Caco-2 (cell line): ENCODE data around the gene SYT7. TPM values are rescaled to one million over a fixed set of nuclear protein-coding genes. Genes with fewer than 3 reads are reported as not detected.

Source experiments
- BruUV-seq: library from RNA; stranded (reverse); fragments of 400-500 nt; replicated peaks from 2 replicates; lab custom pipeline; 2021; lab: Mats Ljungman, UMichigan
- CTCF ChIA-PET: fragments of 300-600 bp; sonication (Branson Sonifier 250); formaldehyde crosslinking; loops from one replicate; lab custom pipeline; 2022; ENCODE audit warnings: antibody characterized with exemption; lab: Charles Lee
- POLR2A ChIA-PET: fragments of 300-600 bp; sonication (Branson Sonifier 250); formaldehyde crosslinking; loops from one replicate; lab custom pipeline; 2022; ENCODE audit warnings: antibody characterized with exemption; lab: Charles Lee
- DNase-seq, 2 experiments: peaks; one replicate each; pipeline versions ENCODE4 v3.0.0 to v3.0.0-alpha.2; 2020 to 2022
- H3K27me3 ChIP-seq: replicated peaks from 2 replicates; pipeline ENCODE4 v1.6.0; 2011; ENCODE audit warnings: low read length; ENCODE audit not compliant: control insufficient read depth, insufficient read depth
- H3K36me3 ChIP-seq: 2 replicates; pipeline ENCODE4 v1.5.1; 2011; ENCODE audit warnings: low read length; ENCODE audit not compliant: control insufficient read depth, insufficient read depth
- H3K4me1 ChIP-seq: fragments of 250-450 bp; sonication (Bioruptor Pico); 2 replicates; pipeline ENCODE4 v1.5.1; 2020; ENCODE audit warnings: mild to moderate bottlenecking
- H3K4me3 ChIP-seq: 2 replicates; pipeline ENCODE4 v1.5.1; 2011; ENCODE audit warnings: low read depth, mild to moderate bottlenecking, control low read depth, low read length
- H3K9me3 ChIP-seq: fragments of 250-450 bp; sonication (Bioruptor Pico); 2 replicates; pipeline ENCODE4 v1.5.1; 2020; ENCODE audit warnings: mild to moderate bottlenecking, moderate library complexity
- H3K27ac Mint-ChIP-seq: one replicate; pipeline ENCODE4 v1.8.0; 2022; ENCODE audit warnings: mixed read lengths; ENCODE audit not compliant: unreplicated experiment
- H3K27me3 Mint-ChIP-seq: one replicate; pipeline ENCODE4 v1.8.0; 2022; ENCODE audit warnings: mixed read lengths; ENCODE audit not compliant: insufficient read depth, unreplicated experiment
- H3K36me3 Mint-ChIP-seq: one replicate; pipeline ENCODE4 v1.8.0; 2022; ENCODE audit warnings: mild to moderate bottlenecking, mixed read lengths; ENCODE audit not compliant: insufficient read depth, unreplicated experiment
- H3K4me1 Mint-ChIP-seq: one replicate; pipeline ENCODE4 v1.8.0; 2022; ENCODE audit warnings: low read depth, mixed read lengths; ENCODE audit not compliant: unreplicated experiment
- H3K4me3 Mint-ChIP-seq: one replicate; pipeline ENCODE4 v1.8.0; 2022; ENCODE audit warnings: mild to moderate bottlenecking, moderate library complexity, mixed read lengths; ENCODE audit not compliant: unreplicated experiment
- H3K9me3 Mint-ChIP-seq: one replicate; pipeline ENCODE4 v1.8.0; 2022; ENCODE audit warnings: mixed read lengths; ENCODE audit not compliant: unreplicated experiment
- intact Hi-C: fragments of 100-400 bp; cut with micrococcal nuclease; formaldehyde crosslinking; loops from one replicate; pipeline ENCODE4 v1.10.0; 2022; ENCODE audit not compliant: unreplicated experiment
- total RNA-seq: library from RNA; stranded (reverse); gene quantifications from 2 replicates; pipeline ENCODE4 v1.2.3, GENCODE V29; 2022
- TF ChIP-seq, protein P1 (sequence below), 2 experiments: fragments of 200-600 bp in 1 of 2; IDR thresholded peaks; 1 replicate in 1 of 2; 2 replicates in 1 of 2; pipeline versions ENCODE4 v1.5.1 to v1.8.0; 2011 to 2022; ENCODE audit warnings: antibody characterized with exemption in 1 of 2, control low read depth in 1 of 2, inconsistent platforms in 1 of 2, low read depth in 1 of 2, low read length in 1 of 2, mild to moderate bottlenecking in 1 of 2, moderate library complexity in 1 of 2; ENCODE audit not compliant: insufficient read depth in 1 of 2, severe bottlenecking in 1 of 2, unreplicated experiment in 1 of 2

The SYT7 gene
- total RNA-seq, 1 experiment from 2014 or later: 33.5 TPM

GRCh38 chr11:61484541-61484940 is 96.3 kb downstream of the SYT7 start:
- Mint-ChIP-seq H3K27me3 (no peaks in the 10 kb centered on the region), H3K36me3 (no peaks in the 10 kb centered on the region), H3K27ac (no peak overlapping the region), H3K4me3 (no peak overlapping the region), H3K4me1 (peaks cover 23% of the 10 kb centered on the region), H3K9me3 (no peaks in the 10 kb centered on the region)
- Histone ChIP-seq H3K4me3 (no peak overlapping the region), H3K9me3 (no peaks in the 10 kb centered on the region), H3K27me3 (no peaks in the 10 kb centered on the region), H3K4me1 (peaks cover 12% of the 10 kb centered on the region), H3K36me3 (no peaks in the 10 kb centered on the region)
- intact Hi-C loops: no loop called here
- ChIA-PET CTCF (interaction anchor here (1.1 kb wide), 1 partner anchor 25 kb away, joined by 3 read pairs; the partner anchor contains the start of gene LRRC10B), POLR2A (no interaction called here)
- BruUV-seq: no TSS peak
- no peak for DNase-seq
- TF ChIP-seq, protein P1, sequence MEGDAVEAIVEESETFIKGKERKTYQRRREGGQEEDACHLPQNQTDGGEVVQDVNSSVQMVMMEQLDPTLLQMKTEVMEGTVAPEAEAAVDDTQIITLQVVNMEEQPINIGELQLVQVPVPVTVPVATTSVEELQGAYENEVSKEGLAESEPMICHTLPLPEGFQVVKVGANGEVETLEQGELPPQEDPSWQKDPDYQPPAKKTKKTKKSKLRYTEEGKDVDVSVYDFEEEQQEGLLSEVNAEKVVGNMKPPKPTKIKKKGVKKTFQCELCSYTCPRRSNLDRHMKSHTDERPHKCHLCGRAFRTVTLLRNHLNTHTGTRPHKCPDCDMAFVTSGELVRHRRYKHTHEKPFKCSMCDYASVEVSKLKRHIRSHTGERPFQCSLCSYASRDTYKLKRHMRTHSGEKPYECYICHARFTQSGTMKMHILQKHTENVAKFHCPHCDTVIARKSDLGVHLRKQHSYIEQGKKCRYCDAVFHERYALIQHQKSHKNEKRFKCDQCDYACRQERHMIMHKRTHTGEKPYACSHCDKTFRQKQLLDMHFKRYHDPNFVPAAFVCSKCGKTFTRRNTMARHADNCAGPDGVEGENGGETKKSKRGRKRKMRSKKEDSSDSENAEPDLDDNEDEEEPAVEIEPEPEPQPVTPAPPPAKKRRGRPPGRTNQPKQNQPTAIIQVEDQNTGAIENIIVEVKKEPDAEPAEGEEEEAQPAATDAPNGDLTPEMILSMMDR (IDR thresholded peaks at IDR 0.05; ENCODE audit: insufficient read depth in 1 of 2, low read depth in 1 of 2, low read length in 1 of 2, severe bottlenecking in 1 of 2, unreplicated experiment in 1 of 2): no peak

DNA sequence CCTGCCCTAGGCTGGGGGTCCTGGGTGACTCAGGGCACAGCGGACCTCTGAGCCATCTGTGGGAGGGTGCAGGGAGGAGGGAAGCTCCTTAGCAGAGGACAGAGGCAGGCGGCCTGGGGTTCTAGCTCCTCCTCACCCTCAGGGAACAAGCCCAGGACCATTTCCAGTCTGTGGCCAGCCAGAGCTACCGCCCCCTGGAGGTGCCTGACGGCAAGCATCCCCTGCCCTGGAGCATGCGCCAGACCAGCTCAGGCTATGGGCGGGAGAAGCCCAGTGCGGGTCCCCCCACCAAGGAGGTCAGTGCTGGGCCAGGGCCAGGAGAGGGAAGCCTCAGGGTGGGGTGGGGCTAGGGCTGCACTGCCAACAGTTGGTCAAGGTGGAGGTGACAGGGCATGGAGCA is 98.4 kb downstream of the SYT7 start:
- no TSS peak for BruUV-seq
- Histone ChIP-seq H3K4me3 (no peak overlapping the region), H3K9me3 (no peaks in the 10 kb centered on the region), H3K4me1 (peaks cover 6% of the 10 kb centered on the region), H3K27me3 (no peaks in the 10 kb centered on the region), H3K36me3 (no peaks in the 10 kb centered on the region)
- ChIA-PET CTCF (interaction anchor here (0.6 to 1.3 kb wide), 4 partner anchors 27 to 156 kb away, joined by 3 to 4 read pairs (median 3); no protein-coding TSS in a partner anchor), POLR2A (interaction anchor here (0.5 kb wide), 1 partner anchor 91 kb away, joined by 5 read pairs; no protein-coding TSS in a partner anchor)
- H3K27me3 Mint-ChIP-seq: no peaks in the 10 kb centered on the region
- TF ChIP-seq, protein P1 (IDR thresholded peaks at IDR 0.05; ENCODE audit: insufficient read depth in 1 of 2, low read depth in 1 of 2, low read length in 1 of 2, severe bottlenecking in 1 of 2, unreplicated experiment in 1 of 2): peak; percentile 49 to 55
- no peak overlapping the region for H3K4me3 Mint-ChIP-seq
- intact Hi-C loops: no loop called here
- no peaks in the 10 kb centered on the region for H3K36me3 Mint-ChIP-seq
- no peak overlapping the region for H3K27ac Mint-ChIP-seq
- peaks cover 11% of the 10 kb centered on the region for H3K4me1 Mint-ChIP-seq
- no peaks in the 10 kb centered on the region for H3K9me3 Mint-ChIP-seq
- DNase-seq: peak in 1 of 2 experiments; percentile 42

- Mint-ChIP-seq H3K4me3 (no peak overlapping the region), H3K9me3 (no peaks in the 10 kb centered on the region), H3K4me1 (peaks cover 11% of the 10 kb centered on the region), H3K27me3 (no peaks in the 10 kb centered on the region), H3K27ac (no peak overlapping the region), H3K36me3 (no peaks in the 10 kb centered on the region)
- ChIA-PET POLR2A (no interaction called here), CTCF (interaction anchor here (0.6 to 1.3 kb wide), 3 partner anchors 30 to 157 kb away, joined by 3 read pairs; no protein-coding TSS in a partner anchor)
- no TSS peak for BruUV-seq
- no peaks in the 10 kb centered on the region for H3K9me3 ChIP-seq
- H3K27me3 ChIP-seq: no peaks in the 10 kb centered on the region
- H3K36me3 ChIP-seq: no peaks in the 10 kb centered on the region
- DNase-seq: no peak
- TF ChIP-seq, protein P1 (IDR thresholded peaks at IDR 0.05; ENCODE audit: insufficient read depth in 1 of 2, low read depth in 1 of 2, low read length in 1 of 2, severe bottlenecking in 1 of 2, unreplicated experiment in 1 of 2): no peak
- H3K4me1 ChIP-seq: peaks cover 12% of the 10 kb centered on the region
- intact Hi-C loops: no loop called here
- H3K4me3 ChIP-seq: no peak overlapping the region
Observed at GRCh38 chr11:61481806-61482205, 99.1 kb downstream of the SYT7 start.
